Hindlimb muscle (tissue), 1 donor: ENCODE measurements around the gene MYT1. TPM values are rescaled to one million over a fixed set of nuclear protein-coding genes. Genes with fewer than 3 reads are reported as not detected.

Experiments
- DNase-seq: peaks from one replicate; pipeline ENCODE4 v3.0.0-alpha.2; 2013
- polyA plus RNA-seq: library from polyadenylated mRNA; unstranded; fragments of 120-200 nt; gene quantifications from one replicate; pipeline ENCODE4 v1.2.1, GENCODE V29; 2013; ENCODE audit not compliant: insufficient read length

MYT1 gene
- polyA plus RNA-seq, 1 donor = 0.05 TPM

GRCh38 chr20:64140061-64140931 is 24.0 kb upstream of the MYT1 start:
- DNase-seq = no peak

DNA sequence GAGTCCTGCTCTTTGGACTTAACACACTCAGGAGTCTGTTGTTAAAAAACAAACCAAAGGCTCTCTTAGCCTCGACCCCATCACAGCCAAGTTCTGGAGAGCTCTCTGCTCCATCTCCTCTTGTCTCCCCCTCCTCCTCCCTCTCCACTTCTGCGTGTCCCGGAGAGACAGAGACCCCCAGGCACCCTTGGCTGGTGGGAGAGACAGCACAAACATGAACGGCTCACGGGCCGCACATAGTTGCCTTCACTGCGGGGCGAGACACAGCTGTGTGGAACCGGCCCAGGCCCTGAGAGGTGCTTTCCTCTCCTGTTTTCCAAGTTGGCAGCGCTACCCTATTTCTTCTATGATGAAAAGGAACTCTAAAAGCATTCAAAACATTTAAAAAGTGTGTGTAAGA is 23.3 kb upstream of the MYT1 start:
- no peak for DNase-seq

GRCh38 chr20:64142590-64142989 is 21.7 kb upstream of the MYT1 start:
- DNase-seq = no peak

DNA sequence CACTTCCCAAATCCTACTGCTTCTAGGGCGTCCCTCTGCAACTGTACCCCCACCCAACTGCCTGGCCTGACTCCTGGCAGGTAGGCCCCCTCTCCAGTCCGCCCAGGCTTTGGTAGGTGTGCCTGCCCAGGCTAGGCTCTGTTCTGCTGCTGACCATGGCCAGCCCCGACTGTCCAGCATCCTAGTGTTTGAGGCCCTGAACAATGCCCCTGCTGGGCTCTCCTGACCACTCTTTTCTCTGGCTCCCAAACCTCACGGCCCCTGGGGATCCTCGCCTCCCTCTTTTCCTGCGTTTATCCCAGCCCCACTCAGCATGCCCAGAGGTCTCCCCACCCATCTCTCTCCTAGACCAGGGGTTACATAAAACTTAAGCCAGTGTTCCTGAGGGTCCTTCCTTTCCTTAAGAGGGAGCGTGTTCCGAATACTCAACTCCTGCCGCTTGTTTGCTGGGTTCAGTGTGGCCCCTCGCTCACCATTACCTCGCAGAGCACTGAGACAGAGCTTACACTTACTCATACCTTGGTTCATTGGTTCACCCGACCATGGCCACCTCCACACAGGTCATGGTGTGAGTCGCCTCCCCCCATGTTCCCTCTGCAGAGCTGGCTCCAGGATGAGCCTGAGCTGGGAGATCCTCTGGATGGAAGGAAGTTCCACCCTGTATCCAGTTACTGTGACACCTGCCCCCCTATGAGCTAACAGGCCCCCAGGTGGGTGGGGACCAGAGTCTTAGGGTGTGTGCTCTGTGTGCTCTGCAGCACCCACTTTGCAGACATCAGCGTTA is 21.0 kb upstream of the MYT1 start:
- DNase-seq = no peak

GRCh38 chr20:64144144-64144912 is 19.9 kb upstream of the MYT1 start:
- no peak for DNase-seq

- no peak for DNase-seq
Observed at GRCh38 chr20:64145458-64146300, 18.6 kb upstream of the MYT1 start.

DNA sequence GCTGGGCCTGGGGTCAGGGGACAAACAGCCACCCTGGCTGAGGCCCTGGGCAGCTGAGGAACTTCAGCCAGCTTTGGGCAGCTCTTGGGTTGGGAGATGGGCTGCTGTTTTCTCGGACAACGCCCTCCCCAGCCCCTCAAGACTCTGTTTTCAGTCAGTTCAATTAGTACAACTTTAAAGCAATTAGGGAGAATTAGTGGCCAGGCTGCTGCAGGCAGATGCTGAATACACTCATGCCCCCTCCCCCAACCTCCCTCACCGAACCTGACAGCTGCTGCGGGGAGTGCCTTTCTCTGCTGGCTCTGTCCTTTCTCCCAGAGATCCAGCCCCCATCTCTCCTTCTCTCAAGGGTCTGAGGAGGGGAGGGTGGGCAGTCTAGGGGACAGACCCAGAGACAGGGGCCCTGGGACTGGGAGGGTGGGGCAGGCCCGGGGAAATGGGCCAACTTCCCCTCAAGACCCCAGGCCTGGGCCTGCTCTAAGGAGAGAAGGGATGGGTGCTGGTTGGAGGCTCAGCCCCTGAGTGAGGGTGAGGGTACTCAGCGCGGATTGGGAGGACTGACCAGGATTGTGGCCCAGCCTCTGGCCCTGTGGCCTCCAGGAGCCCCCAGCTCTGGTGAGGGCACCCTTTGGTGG is 17.8 kb upstream of the MYT1 start:
- no peak for DNase-seq

DNA sequence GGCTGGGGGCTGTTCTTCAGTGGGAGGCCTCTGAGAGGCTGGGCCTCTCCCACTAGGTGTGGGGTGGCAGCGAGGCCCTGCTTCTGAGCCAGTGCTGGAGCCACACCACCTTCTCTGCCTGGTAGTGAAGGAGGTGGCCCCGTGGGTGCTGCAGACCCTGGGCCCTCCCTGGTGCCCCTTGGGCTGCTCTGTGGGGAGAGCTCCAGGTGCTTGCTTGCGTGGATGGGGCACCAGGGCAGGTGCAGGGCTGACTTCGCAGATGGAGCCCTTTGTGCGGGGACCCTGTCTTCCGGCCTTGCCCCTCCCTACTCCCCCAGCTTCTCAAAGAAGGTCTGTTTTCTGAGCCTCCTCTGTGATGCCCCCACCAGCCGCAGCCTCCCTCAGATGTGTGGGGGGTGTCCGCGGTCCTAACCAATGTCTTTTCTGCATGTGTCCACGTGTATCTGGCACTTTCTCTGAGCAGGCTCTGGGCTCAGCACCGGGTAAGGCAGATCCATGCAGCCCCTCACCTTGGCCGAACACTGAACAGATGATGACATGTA is 17.2 kb upstream of the MYT1 start:
- no peak for DNase-seq

DNA sequence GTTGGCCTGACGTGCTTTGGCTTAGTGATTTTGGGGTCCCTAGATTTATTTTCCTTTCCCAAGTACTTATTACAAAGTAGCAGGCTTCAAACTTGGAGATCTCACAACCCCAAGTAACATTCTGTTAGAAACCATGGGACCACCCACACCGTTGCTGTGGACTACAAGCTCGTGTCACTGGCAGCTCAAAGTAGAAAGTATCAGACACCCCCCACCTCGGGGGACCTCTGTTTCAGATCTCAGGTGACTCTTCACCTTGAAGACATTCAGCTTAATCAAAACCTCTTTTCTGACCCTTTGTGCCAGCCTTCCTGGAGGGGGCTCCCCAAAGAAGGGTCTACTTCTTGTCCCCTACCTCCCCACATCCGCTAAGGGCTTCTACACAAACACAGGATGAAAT is 15.7 kb upstream of the MYT1 start:
- DNase-seq = no peak

GRCh38 chr20:64149141-64149540 is 15.1 kb upstream of the MYT1 start:
- no peak for DNase-seq

DNA sequence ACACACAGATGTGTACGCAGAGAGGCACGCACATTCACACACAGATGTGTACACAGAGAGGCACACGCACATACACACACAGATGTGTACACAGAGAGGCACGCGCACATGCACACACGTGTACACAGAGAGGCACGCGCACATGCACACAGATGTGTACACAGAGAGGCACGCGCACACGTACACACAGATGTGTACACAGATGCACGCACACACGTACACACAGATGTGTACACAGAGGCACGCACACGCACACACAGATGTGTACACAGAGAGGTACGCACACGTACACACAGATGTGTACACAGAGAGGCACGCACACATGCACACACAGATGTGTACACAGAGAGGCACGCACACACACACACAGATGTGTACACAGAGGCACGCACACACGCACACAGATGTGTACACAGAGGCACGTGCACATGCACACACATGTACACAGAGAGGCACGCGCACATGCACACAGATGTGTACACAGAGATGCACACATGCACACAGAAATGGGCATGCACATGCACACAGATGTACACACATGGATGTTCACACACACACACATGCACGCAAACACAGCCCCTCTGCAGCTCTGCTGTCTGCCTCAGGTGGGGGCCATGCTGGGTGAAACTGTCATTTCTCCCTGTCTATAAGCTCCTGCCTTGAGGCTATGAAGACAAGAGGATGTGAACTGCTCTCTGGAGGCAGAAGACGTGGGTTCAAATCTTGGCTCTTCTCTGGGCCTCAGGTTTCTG is 14.3 kb upstream of the MYT1 start:
- DNase-seq = no peak

- no peak for DNase-seq
Observed at GRCh38 chr20:64150756-64151632, 13.3 kb upstream of the MYT1 start.

DNA sequence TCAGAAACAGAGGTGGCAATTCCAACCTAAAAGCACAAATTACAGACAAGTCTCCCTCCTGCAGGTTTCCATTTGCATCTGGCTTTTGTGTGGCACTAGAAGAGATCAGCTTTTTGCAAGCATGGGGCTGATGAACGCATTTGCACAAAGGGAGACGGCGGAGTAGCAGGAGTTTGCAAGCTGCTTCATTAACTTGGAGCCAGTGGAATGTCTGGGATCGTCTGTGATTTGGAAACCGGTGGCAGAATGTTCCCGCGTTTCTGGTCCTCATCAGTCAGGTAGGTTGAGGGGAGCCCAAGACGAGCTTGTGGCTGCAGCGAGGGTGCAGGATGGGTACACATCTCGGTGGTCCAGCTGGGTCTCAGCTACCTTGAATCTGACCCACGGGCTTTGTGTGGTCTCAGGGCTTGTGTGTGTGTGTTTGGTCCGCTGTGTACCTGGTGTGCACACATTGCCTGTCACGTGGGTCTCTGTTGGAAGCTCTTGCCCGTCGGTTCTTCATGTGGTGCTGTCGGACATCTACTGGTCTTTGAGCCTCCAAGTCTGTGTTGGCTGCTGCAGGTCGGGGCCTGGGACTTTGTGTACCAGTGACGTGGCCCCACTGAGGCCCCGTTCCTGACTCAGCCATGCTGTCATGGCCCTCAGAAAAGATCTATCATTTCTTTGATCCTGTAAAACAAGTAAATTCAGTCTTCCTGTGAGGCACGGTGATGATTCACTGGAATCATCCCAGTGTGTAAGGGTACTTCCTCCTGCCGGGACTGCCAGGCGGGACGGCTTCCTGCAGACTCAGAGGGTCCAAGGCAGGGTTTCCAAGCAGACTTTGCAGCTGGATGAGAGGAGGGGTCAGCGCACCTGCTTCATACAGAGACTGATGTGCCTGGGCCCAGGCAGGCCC is 12.4 kb upstream of the MYT1 start:
- no peak for DNase-seq

GRCh38 chr20:64152906-64153305 is 11.3 kb upstream of the MYT1 start:
- DNase-seq = no peak

GRCh38 chr20:64153410-64153809 is 10.8 kb upstream of the MYT1 start:
- no peak for DNase-seq

DNA sequence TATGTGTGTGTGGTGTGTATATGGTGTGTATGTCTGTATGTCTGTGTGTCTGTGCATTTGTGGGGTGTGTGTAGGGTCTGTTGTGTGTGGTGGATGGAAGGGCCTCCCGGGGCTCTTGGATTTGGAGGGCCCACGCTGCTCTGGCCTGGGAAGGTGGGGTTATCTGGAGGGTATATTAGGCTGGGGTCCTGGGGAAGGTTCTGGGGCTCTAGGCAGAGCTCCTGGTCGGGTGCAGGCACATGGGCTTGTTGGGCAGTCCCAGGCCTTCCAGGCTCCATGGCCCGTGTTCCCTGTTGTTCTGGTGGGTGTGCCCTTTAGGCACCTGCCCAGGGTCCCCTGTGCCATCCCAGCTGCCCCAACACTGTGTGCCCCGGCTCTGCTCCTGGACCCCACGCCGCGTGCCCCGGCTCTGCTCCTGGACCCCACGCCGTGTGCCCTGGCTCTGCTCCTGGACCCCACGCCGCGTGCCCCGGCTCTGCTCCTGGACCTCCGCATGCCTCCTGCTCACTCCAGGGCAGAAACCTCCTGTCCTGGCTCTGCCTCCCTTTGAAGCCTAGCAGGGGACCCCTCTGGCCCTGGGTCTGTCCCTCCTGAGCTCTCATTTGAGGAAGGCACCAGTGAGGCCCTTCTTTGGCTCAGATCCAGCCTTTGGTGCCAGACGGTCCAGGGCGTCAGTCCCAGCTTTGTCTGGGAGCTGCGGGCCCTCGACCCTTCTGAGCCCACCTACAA is 10.2 kb upstream of the MYT1 start:
- DNase-seq = no peak

GRCh38 chr20:64154590-64155257 is 9.5 kb upstream of the MYT1 start:
- DNase-seq = no peak
